Hepatocyte (in vitro differentiated cells): ENCODE results near the gene PALLD. TPM values are rescaled to one million over a fixed set of nuclear protein-coding genes. Genes with fewer than 3 reads are reported as not detected.

ENCODE experiments used
- DNase-seq: peaks from one replicate; pipeline ENCODE4 v3.0.0-alpha.2; 2016; ENCODE audit warnings: low spot score
- H2AFZ ChIP-seq: fragments of 200-600 bp; sonication (generic); 2 replicates; pipeline ENCODE4 v1.6.0; 2016; ENCODE audit warnings: antibody characterized with exemption, mild to moderate bottlenecking
- H3K27ac ChIP-seq: fragments of 200-600 bp; sonication (generic); 2 replicates; pipeline ENCODE4 v1.5.1; 2016; ENCODE audit warnings: mild to moderate bottlenecking
- H3K27me3 ChIP-seq: fragments of 200-600 bp; sonication (generic); 2 replicates; pipeline ENCODE4 v1.6.1; 2016
- H3K36me3 ChIP-seq: fragments of 200-600 bp; sonication (generic); replicated peaks from 2 replicates; pipeline ENCODE4 v1.5.1; 2016; ENCODE audit warnings: low read depth; ENCODE audit not compliant: insufficient read depth
- H3K4me1 ChIP-seq: fragments of 200-600 bp; sonication (generic); 2 replicates; pipeline ENCODE4 v1.5.1; 2016; ENCODE audit warnings: mild to moderate bottlenecking, moderate library complexity; ENCODE audit not compliant: insufficient read depth
- H3K4me2 ChIP-seq: fragments of 200-600 bp; sonication (generic); 2 replicates; pipeline ENCODE4 v1.6.0; 2016
- H3K4me3 ChIP-seq: fragments of 200-600 bp; sonication (generic); 2 replicates; pipeline ENCODE4 v1.5.1; 2016; ENCODE audit warnings: mild to moderate bottlenecking
- H3K79me2 ChIP-seq: fragments of 200-600 bp; sonication (generic); 2 replicates; pipeline ENCODE4 v1.6.0; 2017; ENCODE audit warnings: mild to moderate bottlenecking
- H3K9me2 ChIP-seq: fragments of 200-600 bp; sonication (generic); replicated peaks from 2 replicates; pipeline ENCODE4 v1.6.0; 2017; ENCODE audit warnings: mild to moderate bottlenecking; ENCODE audit not compliant: insufficient read depth
- H3K9me3 ChIP-seq: fragments of 200-600 bp; sonication (generic); 2 replicates; pipeline ENCODE4 v1.5.1; 2016; ENCODE audit warnings: low read depth, mild to moderate bottlenecking
- H4K20me1 ChIP-seq: fragments of 200-600 bp; sonication (generic); 2 replicates; pipeline ENCODE4 v1.6.0; 2016; ENCODE audit warnings: mild to moderate bottlenecking; ENCODE audit not compliant: insufficient read depth, poor library complexity, severe bottlenecking
- CTCF ChIP-seq: fragments of 200-600 bp; sonication (generic); IDR thresholded peaks from 2 replicates; pipeline ENCODE4 v1.5.1; 2016; ENCODE audit warnings: antibody characterized with exemption, mild to moderate bottlenecking; ENCODE audit not compliant: poor library complexity
- EZH2 ChIP-seq: fragments of 200-600 bp; sonication (generic); IDR thresholded peaks from 2 replicates; pipeline ENCODE4 v1.6.1; 2016; ENCODE audit warnings: antibody characterized with exemption, mild to moderate bottlenecking, borderline replicate concordance
- EZH2phosphoT487 ChIP-seq: fragments of 200-600 bp; sonication (generic); IDR thresholded peaks from one replicate; pipeline ENCODE4 v1.6.1; 2018; ENCODE audit warnings: antibody characterized with exemption, mild to moderate bottlenecking, low read depth, moderate library complexity; ENCODE audit not compliant: unreplicated experiment, severe bottlenecking
- WGBS: methylation state at CpG from one replicate; pipeline ENCODE4 v1.1.6; 2016; ENCODE audit warnings: low lambda C conversion rate; ENCODE audit errors: missing lambda C conversion rate; 5-methylcytosine and 5-hydroxymethylcytosine counted together
- polyA plus RNA-seq: library from polyadenylated mRNA; unstranded; fragments of >200 nt; fragmentation: Nextera tagmentation; extraction: Ambion mirVana; gene quantifications from 2 replicates; pipeline ENCODE4 v1.2.1, GENCODE V29; 2016
- total RNA-seq: library from RNA; depleted of rRNA; stranded (reverse); fragments of >200 nt; gene quantifications from 2 replicates; pipeline ENCODE4 v1.2.3, GENCODE V29; 2014

Gene PALLD
- total and polyA plus RNA-seq, 2 experiments from 2014 or later: 82.7 to 85.2 TPM

DNA sequence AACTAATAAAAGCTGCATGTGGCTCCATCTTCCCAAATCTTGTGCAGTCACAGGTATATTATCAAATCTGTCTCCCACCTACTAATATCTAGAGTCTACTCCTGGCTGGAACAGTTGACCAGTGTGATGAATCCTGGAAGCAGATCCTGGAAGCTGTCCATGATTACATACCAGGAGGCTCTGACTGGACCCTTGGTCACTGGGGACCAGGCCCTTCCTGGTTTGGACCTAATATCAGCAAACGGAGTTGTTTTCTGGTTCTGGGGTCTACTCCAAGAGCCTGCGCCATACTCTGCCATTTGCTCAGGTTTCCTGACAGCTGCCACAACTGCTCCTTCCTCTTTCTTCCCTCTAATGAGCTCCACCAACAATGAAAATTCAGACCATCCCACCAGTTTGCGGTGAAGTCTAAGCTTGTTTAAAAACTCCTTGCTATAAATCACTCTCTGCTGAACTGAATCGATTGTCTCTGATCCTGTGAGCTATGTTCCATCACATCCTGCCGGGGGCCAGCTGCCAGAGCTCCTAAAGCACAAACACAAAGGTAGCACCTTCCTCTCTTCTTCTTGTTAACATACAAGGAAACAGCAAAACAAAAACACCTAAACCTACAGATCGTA, 114.2 kb downstream of the PALLD start:
- H3K4me3 ChIP-seq: no peak overlapping the region

GRCh38 chr4:168612450-168613135, 115.7 kb downstream of the PALLD start:
- H3K79me2 ChIP-seq: no peaks in the 10 kb centered on the region
- no peaks in the 10 kb centered on the region for H3K36me3 ChIP-seq
- no peak overlapping the region for H3K4me2 ChIP-seq
- no peak for TF ChIP-seq CTCF
- TF ChIP-seq EZH2phosphoT487: no peak
- no peak for TF ChIP-seq EZH2
- H3K4me1 ChIP-seq: no peaks in the 10 kb centered on the region
- H3K9me2 ChIP-seq: no peaks in the 10 kb centered on the region
- no peaks in the 10 kb centered on the region for H3K27me3 ChIP-seq
- no peaks in the 10 kb centered on the region for H3K9me3 ChIP-seq
- no peak overlapping the region for H3K27ac ChIP-seq
- no peaks in the 10 kb centered on the region for H4K20me1 ChIP-seq
- H2AFZ ChIP-seq: no peak overlapping the region
- WGBS: 66% methylated on average over 4 of the region's 4 CpGs
- no peak overlapping the region for H3K4me3 ChIP-seq
- DNase-seq: no peak

More for the DNA sequence above, 114.2 kb downstream of the PALLD start:
- no peak for DNase-seq
- Histone ChIP-seq H3K36me3 (no peaks in the 10 kb centered on the region), H2AFZ (no peak overlapping the region), H3K27me3 (no peaks in the 10 kb centered on the region), H3K4me1 (no peaks in the 10 kb centered on the region), H3K4me2 (no peak overlapping the region), H4K20me1 (no peaks in the 10 kb centered on the region), H3K9me3 (no peaks in the 10 kb centered on the region), H3K27ac (no peak overlapping the region), H3K79me2 (no peaks in the 10 kb centered on the region), H3K9me2 (no peaks in the 10 kb centered on the region)
- 90% methylated on average over 6 of the region's 6 CpGs for WGBS
- TF ChIP-seq CTCF (no peak), EZH2phosphoT487 (no peak), EZH2 (no peak)

GRCh38 chr4:168613869-168614268, 117.0 kb downstream of the PALLD start:
- no peak overlapping the region for H2AFZ ChIP-seq
- no peak overlapping the region for H3K27ac ChIP-seq
- no peaks in the 10 kb centered on the region for H3K27me3 ChIP-seq
- TF ChIP-seq EZH2phosphoT487: no peak
- TF ChIP-seq EZH2: no peak
- no peak for TF ChIP-seq CTCF
- no peaks in the 10 kb centered on the region for H3K79me2 ChIP-seq
- H3K36me3 ChIP-seq: no peaks in the 10 kb centered on the region
- no peaks in the 10 kb centered on the region for H3K9me2 ChIP-seq
- no peaks in the 10 kb centered on the region for H3K9me3 ChIP-seq
- WGBS: 78% methylated on average over 5 of the region's 5 CpGs
- no peaks in the 10 kb centered on the region for H4K20me1 ChIP-seq
- H3K4me1 ChIP-seq: no peaks in the 10 kb centered on the region
- no peak overlapping the region for H3K4me3 ChIP-seq
- no peak for DNase-seq
- H3K4me2 ChIP-seq: no peak overlapping the region
